ENCODE measurements around the gene AJM1.
"Not testable (repeated sequence)": the region's sequence is repeated elsewhere in the genome, so short reads cannot be mapped to it uniquely, and the experiment has no call there.

AJM1 gene
- long read RNA-seq, full-length matches to known transcripts, result 7 of 7 reads
- long read RNA-seq, partial matches to known transcripts, result 0 of 7 reads
- long read RNA-seq, other reads (novel, unspliced or antisense), result 0 of 7 reads

- not testable (repeated sequence) for H3K27ac ChIP-seq (replicated peaks); H3K27me3 ChIP-seq (ENCODE audit: insufficient read depth, poor library complexity, severe bottlenecking)
- peak; percentile 31 to 74 for DNase-seq (ENCODE audit: low read depth in 1 of 2, low spot score in 1 of 2)
- peak; percentile 60 for TF ChIP-seq CTCF (IDR thresholded peaks at IDR 0.05; ENCODE audit: insufficient read depth, low read length)
- TF ChIP-seq POLR2AphosphoS5 (IDR thresholded peaks at IDR 0.05; ENCODE audit: low read depth), result peak; percentile 67
- peak within 1 kb of the TSS; percentile 18; the same call in 1 of the 2 replicates for H3K4me3 ChIP-seq (replicated peaks; ENCODE audit: insufficient read depth, low read length)
Observed at GRCh38 chr9:136842380-136842948, at the start of gene AJM1. TSS of gene AJM1 (plus strand) at chr9:136842478. CDS start at chr9:136844415, 1,937 bp downstream.

- no peak overlapping the region for H3K27ac ChIP-seq (replicated peaks)
- no peak for DNase-seq (ENCODE audit: low read depth in 1 of 2, low spot score in 1 of 2)
- peaks cover 1% of the 10 kb centered on the region for H3K27me3 ChIP-seq (ENCODE audit: insufficient read depth, poor library complexity, severe bottlenecking)
- no peak overlapping the region for H3K4me3 ChIP-seq (replicated peaks; ENCODE audit: insufficient read depth, low read length)
- TF ChIP-seq SPI1 (IDR thresholded peaks at IDR 0.05; ENCODE audit: borderline replicate concordance, low read depth), result no peak
Observed at GRCh38 chr9:136793086-136793946, 49.0 kb upstream of the AJM1 start.

- Histone ChIP-seq H3K4me3 (replicated peaks; ENCODE audit: insufficient read depth, low read length) (no peak overlapping the region), H3K27ac (replicated peaks) (peak overlapping the region; percentile 28), H3K27me3 (ENCODE audit: insufficient read depth, poor library complexity, severe bottlenecking) (peaks cover 10% of the 10 kb centered on the region)
- TF ChIP-seq CTCF (IDR thresholded peaks at IDR 0.05; ENCODE audit: insufficient read depth, low read length) (no peak), POLR2AphosphoS5 (IDR thresholded peaks at IDR 0.05; ENCODE audit: low read depth) (no peak), SPI1 (IDR thresholded peaks at IDR 0.05; ENCODE audit: borderline replicate concordance, low read depth) (no peak), REST (IDR thresholded peaks at IDR 0.05; ENCODE audit: insufficient replicate concordance, low read depth) (no peak), GABPA (IDR thresholded peaks at IDR 0.05; ENCODE audit: low read depth) (no peak)
- no peak for DNase-seq (ENCODE audit: low read depth in 1 of 2, low spot score in 1 of 2)
Observed at GRCh38 chr9:136794281-136794999, 47.8 kb upstream of the AJM1 start.

- peak in 1 of 2 experiments; percentile 49 for DNase-seq (ENCODE audit: low read depth in 1 of 2, low spot score in 1 of 2)
- Histone ChIP-seq H3K27me3 (ENCODE audit: insufficient read depth, poor library complexity, severe bottlenecking) (peaks cover 11% of the 10 kb centered on the region), H3K27ac (replicated peaks) (peak overlapping the region; percentile 28; the same call in 1 of the 2 replicates), H3K4me3 (replicated peaks; ENCODE audit: insufficient read depth, low read length) (no peak overlapping the region)
- no peak for TF ChIP-seq CTCF (IDR thresholded peaks at IDR 0.05; ENCODE audit: insufficient read depth, low read length)
- no peak for TF ChIP-seq SPI1 (IDR thresholded peaks at IDR 0.05; ENCODE audit: borderline replicate concordance, low read depth)
Observed at GRCh38 chr9:136795000-136795348, 47.3 kb upstream of the AJM1 start.
